Pulmonary artery endothelial cell (primary cell): ENCODE measurements around the gene SORCS3. TPM values are rescaled to one million over a fixed set of nuclear protein-coding genes. Genes with fewer than 3 reads are reported as not detected.

ENCODE experiments used
- DNase-seq: peaks from one replicate; pipeline ENCODE4 v3.0.0-alpha.2; 2011; ENCODE audit warnings: low read depth, low spot score
- total RNA-seq: library from RNA; depleted of rRNA; stranded (reverse); fragments of >200 nt; gene quantifications from 2 replicates; pipeline ENCODE4 v1.2.3, GENCODE V29; 2014

The SORCS3 gene
- total RNA-seq, 1 donor from 2014 or later, result not detected

DNA sequence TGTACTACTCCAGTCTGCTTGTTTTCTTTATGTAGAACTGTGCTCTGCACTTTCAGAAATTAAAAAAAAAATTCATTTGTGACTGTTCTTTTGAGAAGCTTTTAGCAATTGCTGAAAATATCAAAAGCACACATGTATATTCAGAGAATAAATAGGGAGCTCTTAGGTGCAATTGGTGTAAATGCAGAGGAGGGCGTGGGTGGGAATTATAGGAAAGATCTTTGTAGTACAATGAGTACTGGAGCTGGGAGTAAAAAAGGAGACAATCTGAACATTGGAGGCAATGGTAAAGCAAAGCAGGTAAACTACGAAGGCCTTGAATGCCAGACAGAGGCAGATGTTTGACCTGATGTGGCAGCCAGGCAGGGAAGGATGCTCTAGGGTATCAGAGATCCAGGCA, 267.5 kb downstream of the SORCS3 start:
- no peak for DNase-seq

GRCh38 chr10:104910712-104911111, 269.6 kb downstream of the SORCS3 start:
- no peak for DNase-seq

DNA sequence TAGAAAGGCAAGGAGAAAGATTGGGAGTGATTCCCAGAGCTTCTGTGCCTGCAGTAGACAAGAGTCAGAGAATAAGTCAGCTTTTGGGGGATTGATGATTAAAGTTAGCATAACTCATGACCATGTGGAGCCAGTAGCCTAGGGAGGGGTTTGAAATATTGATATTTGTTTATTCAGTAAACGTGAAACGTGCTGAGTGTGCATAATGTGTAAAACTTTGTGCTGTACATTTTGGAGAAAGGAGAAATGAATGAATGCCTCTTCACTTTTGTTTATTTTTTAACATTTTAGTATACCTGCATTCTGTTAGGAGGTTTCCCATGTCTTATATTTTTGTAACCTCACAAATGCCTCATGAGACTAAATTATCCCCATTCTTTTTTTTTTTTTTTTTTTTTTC, 272.3 kb downstream of the SORCS3 start:
- no peak for DNase-seq

- no peak for DNase-seq
Measured at GRCh38 chr10:104920476-104920875, 279.4 kb downstream of the SORCS3 start.

DNA sequence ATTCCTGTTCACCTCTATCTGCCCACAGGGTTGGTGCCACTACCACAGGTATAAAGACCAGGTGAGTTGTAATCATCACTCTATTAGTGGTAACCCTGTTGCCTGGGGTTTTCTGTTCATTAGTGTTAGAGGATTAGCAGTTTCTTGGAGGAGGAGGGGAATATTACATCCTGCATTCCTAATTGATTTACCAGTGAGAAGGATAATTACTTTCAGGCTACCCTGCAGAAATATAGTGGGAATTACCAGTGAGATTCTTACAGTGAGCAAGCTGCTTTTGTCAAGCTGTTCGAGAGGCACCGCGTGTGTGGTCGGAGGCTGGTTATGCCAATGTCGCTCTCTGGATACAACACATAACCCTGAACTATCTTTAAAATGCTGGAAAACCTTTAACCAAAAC, 280.7 kb downstream of the SORCS3 start:
- no peak for DNase-seq

DNA sequence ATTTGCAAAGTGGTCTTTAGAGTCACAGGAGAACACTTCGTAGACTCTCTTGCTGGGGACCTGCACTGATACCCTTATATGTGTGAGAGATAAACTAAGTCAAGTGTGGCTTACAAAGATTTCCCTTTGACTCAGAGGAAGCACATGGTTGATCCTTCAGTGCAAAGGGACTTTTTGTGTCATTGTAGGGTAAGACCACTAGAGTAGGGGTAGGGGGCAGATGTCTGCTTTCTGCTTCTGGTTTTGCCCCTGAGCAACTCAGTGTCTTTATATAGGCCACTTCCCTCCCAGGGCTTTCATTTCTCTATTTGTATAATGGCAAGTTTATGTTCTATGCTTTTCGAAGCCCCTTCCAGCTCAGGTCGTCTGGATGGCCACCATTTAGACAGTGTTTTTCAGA, 281.7 kb downstream of the SORCS3 start:
- no peak for DNase-seq

DNA sequence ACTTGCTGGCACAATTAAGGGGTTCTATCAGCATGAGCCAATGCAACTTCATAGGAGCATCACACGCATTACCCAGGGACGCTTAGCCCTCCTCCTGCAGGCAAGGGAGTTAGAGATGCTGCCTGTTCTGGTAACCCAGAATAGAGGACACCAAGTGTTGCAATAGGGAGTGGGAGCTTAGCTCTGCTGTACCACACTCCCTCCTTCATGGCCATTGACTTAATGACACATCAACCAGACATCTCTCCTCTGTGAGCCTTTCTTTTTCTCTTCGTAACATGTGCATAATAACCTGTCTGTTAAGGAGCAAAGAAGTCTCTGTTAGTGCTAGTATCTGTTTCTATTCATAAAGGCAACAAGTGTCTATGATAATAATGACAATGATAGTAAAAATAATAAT, 282.4 kb downstream of the SORCS3 start:
- no peak for DNase-seq

GRCh38 chr10:104924101-104924795, 283.2 kb downstream of the SORCS3 start:
- no peak for DNase-seq

DNA sequence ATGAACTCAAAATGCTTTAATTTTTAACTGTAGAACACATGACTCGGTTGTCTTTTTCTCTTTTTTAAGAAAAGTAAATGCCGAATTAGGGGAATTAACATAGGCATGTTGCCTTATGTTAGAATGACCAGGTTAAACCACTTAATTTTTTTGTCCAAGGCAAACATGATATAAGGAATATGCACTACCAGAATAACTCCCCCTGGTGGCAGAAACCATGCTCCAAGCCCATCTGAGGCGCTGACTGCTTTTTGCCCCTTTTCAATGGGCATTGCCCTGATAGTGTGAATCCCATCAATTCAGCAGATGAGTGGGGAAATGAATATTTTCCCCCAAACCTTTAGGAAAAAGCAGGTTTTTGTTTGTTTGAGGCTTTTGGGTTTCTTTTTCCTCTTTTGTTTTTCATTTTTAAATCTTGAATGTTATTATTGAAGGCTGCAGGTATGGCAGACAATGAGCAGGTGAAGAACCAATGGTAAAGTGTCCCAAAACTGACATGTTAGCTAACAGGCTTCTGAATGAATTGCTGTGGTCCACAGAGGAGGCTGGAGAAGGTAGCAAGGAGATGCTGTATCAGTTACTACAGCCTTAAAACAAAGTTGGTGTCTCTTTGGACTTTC, 284.3 kb downstream of the SORCS3 start:
- DNase-seq, result no peak

DNA sequence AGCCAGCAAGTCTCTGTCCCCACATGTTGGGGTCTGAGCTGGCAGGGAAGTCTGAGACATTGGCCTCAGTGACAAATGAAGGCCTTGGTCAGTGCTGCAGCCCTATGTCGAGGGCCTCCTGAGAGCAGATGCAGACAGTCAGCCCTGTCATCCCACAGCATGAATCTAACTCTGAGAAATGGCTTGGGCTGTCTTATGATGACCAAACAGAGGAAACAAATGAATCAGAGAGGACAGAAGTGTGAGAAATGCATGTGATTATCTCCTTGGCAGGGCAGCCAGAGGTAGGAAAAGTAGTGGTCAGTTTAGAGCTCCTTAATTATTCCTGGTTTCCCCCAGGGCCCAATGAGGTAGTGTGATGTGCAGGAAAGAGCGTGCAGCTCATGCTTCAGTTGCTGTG, 287.6 kb downstream of the SORCS3 start:
- no peak for DNase-seq

- DNase-seq, result no peak
Measured at GRCh38 chr10:104931612-104932134, 290.6 kb downstream of the SORCS3 start.

GRCh38 chr10:104935656-104936055, 294.6 kb downstream of the SORCS3 start:
- no peak for DNase-seq

DNA sequence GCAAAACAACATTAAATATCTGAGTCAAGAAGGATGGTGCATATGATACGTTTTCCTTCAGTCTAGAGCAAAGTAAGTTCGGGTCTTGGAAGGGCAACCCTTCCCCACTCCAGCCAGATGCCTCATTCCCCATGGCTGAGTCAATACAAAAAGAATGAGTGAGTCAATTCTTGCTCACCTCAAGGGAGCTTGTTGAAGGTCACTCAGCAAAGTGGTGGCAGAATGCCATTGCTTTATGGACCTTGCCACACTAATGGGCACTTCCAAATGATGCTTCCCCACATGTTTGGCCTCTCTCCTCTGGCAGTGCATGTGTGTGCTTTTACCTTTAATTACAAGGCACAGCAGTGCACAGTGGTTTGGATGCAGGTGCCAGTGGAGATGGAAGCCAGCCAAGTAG, 296.5 kb downstream of the SORCS3 start:
- DNase-seq, result no peak

- no peak for DNase-seq
Measured at GRCh38 chr10:104938031-104938430, 296.9 kb downstream of the SORCS3 start.

GRCh38 chr10:104941662-104942061, 300.6 kb downstream of the SORCS3 start:
- DNase-seq, result no peak

DNA sequence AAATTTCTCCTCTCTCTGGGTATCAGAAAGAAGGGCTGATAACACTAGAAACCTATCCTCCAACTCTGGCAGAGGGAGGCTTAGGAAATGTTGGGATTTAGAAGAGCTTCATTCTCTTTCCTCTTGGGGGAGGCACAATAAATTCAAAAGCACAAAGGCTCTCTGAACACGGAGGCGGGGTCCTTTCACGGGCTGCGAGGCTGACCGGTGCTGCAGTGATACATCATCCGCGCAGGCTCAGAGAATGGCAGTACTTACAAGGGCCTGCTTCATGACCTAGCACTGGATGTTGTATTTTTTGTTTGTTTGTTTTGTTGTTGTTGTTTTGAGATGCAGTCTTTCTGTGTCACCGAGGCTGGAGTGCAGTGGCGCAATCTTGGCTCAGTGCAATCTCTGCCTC, 306.2 kb downstream of the SORCS3 start:
- DNase-seq, result no peak

GRCh38 chr10:104957178-104957841, 316.2 kb downstream of the SORCS3 start:
- no peak for DNase-seq

- no peak for DNase-seq
Measured at GRCh38 chr10:104966563-104967297, 325.6 kb downstream of the SORCS3 start.

GRCh38 chr10:104980368-104980767, 339.3 kb downstream of the SORCS3 start:
- DNase-seq, result no peak

DNA sequence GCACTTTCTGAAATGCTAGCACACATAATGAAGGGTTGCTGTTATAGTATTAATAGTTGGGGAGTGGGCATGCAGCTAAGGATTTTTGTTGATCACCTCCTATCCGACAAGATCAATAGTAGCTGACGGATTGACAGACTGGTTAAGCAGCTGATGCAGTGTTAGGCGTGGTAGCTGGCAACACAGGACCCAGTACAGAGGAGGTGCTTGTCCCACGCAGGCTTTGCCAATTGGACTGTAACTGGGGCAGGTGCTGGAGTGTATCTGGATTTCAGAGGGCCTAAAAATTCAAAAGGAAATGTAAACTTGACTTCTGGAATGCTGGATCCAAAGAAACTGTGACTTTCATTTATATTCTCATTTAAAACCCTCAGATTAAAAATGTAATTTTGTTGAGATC, 340.9 kb downstream of the SORCS3 start:
- no peak for DNase-seq

GRCh38 chr10:104988686-104989085, 347.6 kb downstream of the SORCS3 start:
- no peak for DNase-seq

- no peak for DNase-seq
Measured at GRCh38 chr10:104989880-104990279, 348.8 kb downstream of the SORCS3 start.
